SU-DHL-6 (cell line): ENCODE measurements around the gene PPP6R2.

Experiments used
- EZH2phosphoT487 ChIP-seq: fragments of 200-600 bp; sonication (generic), shearing (Covaris generic); conservative IDR thresholded peaks from 2 replicates; pipeline ENCODE4 v1.6.1; 2018; ENCODE audit warnings: mild to moderate bottlenecking, antibody characterized with exemption, low read length, moderate library complexity, mixed read lengths
- TF ChIP-seq, protein P1 (sequence below): fragments of 200-600 bp; sonication (generic); IDR thresholded peaks from one replicate; pipeline ENCODE4 v1.5.1; 2017; ENCODE audit warnings: antibody characterized with exemption, mild to moderate bottlenecking, low read length, moderate library complexity; ENCODE audit not compliant: insufficient read depth, poor library complexity, severe bottlenecking

- TF ChIP-seq, protein P1, sequence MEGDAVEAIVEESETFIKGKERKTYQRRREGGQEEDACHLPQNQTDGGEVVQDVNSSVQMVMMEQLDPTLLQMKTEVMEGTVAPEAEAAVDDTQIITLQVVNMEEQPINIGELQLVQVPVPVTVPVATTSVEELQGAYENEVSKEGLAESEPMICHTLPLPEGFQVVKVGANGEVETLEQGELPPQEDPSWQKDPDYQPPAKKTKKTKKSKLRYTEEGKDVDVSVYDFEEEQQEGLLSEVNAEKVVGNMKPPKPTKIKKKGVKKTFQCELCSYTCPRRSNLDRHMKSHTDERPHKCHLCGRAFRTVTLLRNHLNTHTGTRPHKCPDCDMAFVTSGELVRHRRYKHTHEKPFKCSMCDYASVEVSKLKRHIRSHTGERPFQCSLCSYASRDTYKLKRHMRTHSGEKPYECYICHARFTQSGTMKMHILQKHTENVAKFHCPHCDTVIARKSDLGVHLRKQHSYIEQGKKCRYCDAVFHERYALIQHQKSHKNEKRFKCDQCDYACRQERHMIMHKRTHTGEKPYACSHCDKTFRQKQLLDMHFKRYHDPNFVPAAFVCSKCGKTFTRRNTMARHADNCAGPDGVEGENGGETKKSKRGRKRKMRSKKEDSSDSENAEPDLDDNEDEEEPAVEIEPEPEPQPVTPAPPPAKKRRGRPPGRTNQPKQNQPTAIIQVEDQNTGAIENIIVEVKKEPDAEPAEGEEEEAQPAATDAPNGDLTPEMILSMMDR, result no peak
- TF ChIP-seq EZH2phosphoT487, result no peak
These were observed 23.0 kb upstream of the PPP6R2 start for GRCh38 chr22:50320116-50320515.
